IPS DF 19.7 (cell line): ENCODE data around the gene ORM1.
"Not testable (repeated sequence)": the region's sequence is repeated elsewhere in the genome, so short reads cannot be mapped to it uniquely, and the experiment has no call there.

Source experiments
- DNase-seq: peaks from one replicate; pipeline ENCODE4 v3.0.0-alpha.2; 2013; ENCODE audit warnings: low read depth, low spot score

The ORM1 gene

GRCh38 chr9:114322831-114323531, at the start of gene ORM1:
ORM1 (plus strand) TSS chr9:114323098; CDS start chr9:114323134, 36 bp downstream.
- DNase-seq: not testable (repeated sequence)

- DNase-seq: no peak
These were observed 49.4 kb upstream of the ORM1 start for GRCh38 chr9:114273461-114273881.

- no peak for DNase-seq
These were observed 48.7 kb upstream of the ORM1 start for GRCh38 chr9:114274217-114274616.

- no peak for DNase-seq
These were observed 47.5 kb upstream of the ORM1 start for GRCh38 chr9:114275246-114276004.

- no peak for DNase-seq
These were observed 45.7 kb upstream of the ORM1 start for GRCh38 chr9:114276908-114277821.

- DNase-seq: no peak
These were observed 44.5 kb upstream of the ORM1 start for GRCh38 chr9:114278356-114278755.

- DNase-seq: no peak
These were observed 43.9 kb upstream of the ORM1 start for GRCh38 chr9:114278881-114279570.

GRCh38 chr9:114279693-114280092, 43.2 kb upstream of the ORM1 start:
- DNase-seq: no peak

GRCh38 chr9:114280636-114281472, 42.0 kb upstream of the ORM1 start:
- no peak for DNase-seq

- no peak for DNase-seq
These were observed 41.3 kb upstream of the ORM1 start for GRCh38 chr9:114281473-114282103.

GRCh38 chr9:114282104-114282485, 40.8 kb upstream of the ORM1 start:
- DNase-seq: no peak

- DNase-seq: no peak
These were observed 40.4 kb upstream of the ORM1 start for GRCh38 chr9:114282507-114282906.

- no peak for DNase-seq
These were observed 40.0 kb upstream of the ORM1 start for GRCh38 chr9:114282926-114283325.

GRCh38 chr9:114283551-114284111, 39.3 kb upstream of the ORM1 start:
- DNase-seq: no peak

- no peak for DNase-seq
These were observed 38.4 kb upstream of the ORM1 start for GRCh38 chr9:114284316-114285060.

- DNase-seq: no peak
These were observed 37.6 kb upstream of the ORM1 start for GRCh38 chr9:114285166-114285867.

GRCh38 chr9:114286146-114286679, 36.7 kb upstream of the ORM1 start:
- no peak for DNase-seq
